Suppressor macrophage treated with lipopolysaccharide for 1 hour (primary cell): Measurements from ENCODE around the gene ABCG4.

ENCODE experiments used
- DNase-seq, 3 donors: peaks; one replicate each; pipeline ENCODE4 v3.0.0-alpha.2; 2020 to 2022

The ABCG4 gene

GRCh38 chr11:119207415-119207960 lies 58.6 kb downstream of the ABCG4 start:
- DNase-seq = peak in 2 of 3 donors; percentile 55 to 60

GRCh38 chr11:119209186-119209585 lies 60.3 kb downstream of the ABCG4 start:
- no peak for DNase-seq

- peak; percentile 30 to 53 (median 52) for DNase-seq
These were observed 61.2 kb downstream of the ABCG4 start for GRCh38 chr11:119210050-119210449.
